ENCODE measurements around the gene TNIK.
"Not testable (repeated sequence)": the region's sequence is repeated elsewhere in the genome, so short reads cannot be mapped to it uniquely, and the experiment has no call there.

TNIK gene

DNA sequence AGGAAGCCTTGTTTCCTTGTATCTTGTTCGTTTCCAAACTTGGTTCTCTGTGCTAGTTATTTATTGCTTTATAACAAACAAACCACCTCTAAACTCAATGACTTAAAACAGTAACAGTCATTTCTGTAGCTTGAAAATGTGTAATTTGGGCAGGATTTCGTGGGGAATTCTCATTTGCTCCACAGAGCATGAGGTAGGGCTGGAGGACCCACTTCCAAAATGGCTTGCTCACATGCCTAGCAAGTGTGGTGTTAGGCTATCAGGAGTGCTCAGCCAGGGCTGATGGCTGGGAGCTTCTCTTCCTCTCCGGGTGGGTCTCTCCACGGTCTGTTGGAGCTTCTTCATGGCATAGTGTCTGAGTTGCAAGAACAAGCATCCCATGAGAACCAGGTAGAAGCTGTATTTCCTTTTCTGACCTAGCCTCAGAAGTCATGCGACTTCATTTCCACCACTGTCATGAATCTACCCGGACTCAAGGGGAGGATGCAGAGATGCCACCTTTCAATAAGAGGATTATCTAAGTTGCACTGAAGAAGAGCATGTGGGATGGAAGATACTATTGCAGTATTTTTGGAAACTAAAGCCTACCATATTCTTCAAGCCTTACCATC is 8.2 kb upstream of the TNIK start:
- DNase-seq, result no peak

DNA sequence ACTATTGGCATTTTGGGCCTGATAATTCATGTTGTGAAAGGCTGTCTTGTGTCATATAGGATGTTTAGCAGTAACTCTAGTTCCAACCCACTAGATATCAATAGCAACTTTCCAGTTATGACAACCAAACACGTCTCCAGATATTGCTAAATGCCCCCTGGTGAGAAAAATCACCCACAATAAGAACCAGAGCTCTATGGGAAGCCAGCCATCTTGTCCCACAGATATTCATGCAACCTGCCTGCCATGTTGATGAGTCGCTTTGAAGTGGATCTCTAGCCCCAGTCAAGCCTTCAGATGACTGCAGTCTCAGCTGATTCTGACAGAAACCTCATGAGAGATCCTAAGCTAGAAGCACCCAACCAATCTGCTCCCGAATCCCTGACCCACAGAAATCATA is 5.6 kb upstream of the TNIK start:
- DNase-seq, result no peak

DNA sequence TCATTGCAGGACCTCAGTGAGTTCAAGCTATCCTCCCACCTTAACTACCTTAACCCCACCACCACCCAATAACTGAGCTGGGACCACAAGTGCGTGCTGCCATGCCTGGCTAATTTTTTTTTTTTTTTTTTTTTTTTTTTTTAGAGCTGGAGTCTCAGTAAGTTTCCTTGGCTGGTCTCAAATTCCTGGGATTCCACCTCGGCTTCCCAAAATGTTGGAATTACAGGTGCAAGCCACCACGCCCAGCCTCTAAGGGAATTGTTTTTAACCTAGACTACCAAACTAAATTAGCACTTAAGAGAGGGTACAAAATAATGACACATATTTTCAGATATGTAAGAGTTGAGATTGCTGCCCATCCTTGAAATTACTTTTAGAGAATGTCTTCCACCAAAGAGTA is 4.3 kb upstream of the TNIK start:
- DNase-seq, result no peak

DNA sequence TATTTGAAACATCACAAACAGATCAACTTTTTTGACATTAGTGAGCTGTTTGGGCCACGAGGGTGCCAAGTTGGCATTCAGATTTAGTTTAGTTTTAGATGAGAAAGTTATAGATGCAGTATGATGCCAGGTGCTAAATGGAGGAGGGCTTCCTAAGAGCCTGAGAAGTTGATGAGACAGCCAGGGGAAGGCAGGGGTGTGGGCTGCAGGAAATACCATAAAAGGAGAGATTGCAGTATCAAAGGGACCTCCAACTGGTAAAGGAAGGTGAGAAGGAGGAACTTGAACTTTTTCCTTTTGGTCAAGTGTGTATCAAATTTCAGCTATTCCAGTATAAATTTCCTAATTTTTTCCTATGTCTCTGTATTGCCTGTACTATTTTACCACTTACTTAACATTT is 2.0 kb upstream of the TNIK start:
- peak in 1 of 2 experiments; percentile 51 for DNase-seq

DNA sequence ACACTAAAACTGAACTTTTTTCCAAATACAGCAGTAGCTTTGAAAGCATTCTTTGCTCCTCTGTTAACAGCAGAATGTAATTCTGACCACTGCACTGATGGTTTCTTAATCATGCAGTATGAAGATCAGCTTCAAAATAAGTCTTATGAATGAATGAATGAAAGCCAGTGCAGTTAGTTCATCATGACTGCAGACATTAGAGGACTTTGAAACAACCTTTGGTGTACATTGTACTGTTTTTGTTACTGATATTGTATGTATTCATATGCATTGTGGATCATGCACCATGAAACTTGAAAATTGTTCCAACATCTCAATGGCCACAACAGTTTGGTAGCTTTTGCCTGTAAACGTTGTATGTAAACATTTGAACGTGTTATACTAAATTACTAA is 1.3 kb upstream of the TNIK start:
- no peak for DNase-seq

DNA sequence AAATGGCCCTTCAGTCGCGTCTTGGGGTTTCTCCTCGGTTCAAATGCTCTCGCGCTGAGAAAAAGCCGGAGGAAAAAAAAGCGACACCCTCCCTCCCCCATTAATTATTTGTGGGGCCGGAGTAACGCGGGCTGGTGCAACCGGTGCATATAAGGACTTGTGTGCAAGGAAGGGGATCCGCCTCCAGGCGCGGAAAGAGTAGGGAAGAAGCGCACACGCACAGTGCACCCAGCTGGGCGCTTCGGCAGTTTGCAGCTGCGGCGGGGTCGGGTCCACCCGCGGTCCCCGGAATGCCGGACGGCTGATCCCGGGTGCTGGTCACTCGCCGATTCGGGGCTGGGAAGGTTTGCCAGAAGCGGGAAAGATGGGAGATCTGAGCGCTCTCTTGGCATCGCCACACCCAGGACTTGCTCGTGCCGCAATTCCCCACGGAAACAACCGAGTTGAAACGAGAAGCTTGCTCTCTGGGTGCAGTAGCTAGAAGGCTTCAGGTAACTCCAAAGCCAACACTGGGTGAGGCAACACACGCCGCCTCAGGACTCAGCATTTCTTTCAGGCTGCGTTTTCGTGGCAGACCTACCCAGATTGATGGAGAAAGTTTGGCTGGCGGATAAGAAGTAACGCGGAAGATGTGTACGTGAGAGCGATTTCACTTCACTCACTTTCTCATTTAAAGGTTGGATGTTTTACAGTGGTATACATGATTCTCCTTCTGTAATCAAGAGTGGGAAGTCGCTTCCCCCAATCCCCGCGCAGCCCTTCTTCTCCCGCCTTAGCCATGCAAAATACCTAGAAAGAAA is 720 bp upstream of the TNIK start:
- DNase-seq, result peak; percentile 26 to 36

DNA sequence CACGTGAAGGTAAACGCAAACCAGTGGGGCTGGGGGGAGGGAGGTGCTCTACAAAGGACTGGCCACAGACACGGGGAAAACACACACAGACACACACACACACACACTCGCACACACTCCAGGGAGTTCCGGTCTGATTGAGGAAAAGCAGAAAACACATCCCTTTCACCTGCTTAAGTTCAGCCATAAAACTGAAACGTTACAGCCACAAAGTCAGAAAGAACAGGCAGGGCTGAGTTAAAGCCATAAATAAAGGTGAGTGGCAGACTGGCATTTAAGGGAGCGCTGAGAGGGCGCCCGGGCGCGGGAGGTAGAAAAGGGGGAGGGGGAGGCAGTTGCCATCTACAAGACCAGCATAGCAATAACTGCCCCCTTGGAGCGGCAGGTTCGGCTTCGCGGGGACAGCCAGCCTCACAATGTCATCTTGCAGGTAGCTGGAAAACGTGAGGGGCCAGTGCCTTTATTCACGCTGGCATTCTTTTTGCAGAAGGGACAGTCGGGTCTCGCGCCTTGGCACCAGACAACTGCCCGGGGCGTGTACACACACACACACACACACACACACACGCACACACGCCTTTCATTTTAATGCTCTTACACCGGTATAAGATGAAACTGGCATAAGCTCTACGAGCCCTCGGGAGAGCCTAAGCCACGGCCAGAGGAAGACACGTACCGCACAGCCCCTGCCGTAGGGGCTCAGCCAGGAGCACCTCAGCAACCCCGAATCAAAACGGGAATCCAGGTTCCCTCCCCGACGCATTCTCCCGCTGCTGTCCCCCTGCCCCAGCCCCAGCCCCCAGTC is 866 bp downstream of the TNIK start:
- DNase-seq, result peak; percentile 43 to 46

DNA sequence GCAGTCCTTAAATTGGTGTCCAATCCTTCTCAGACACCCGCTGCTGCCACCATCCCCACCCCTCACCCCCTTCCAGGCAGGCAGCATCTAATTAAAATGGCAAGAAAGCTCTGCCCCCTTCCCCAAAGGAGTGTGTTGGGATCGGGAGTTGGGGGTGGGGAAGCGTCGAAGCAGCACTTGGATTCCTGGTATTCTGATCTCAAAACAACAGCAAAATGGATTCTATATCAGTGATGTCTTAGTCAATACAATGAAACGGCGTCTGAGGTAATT is 1.4 kb downstream of the TNIK start:
- DNase-seq, result no peak

DNA sequence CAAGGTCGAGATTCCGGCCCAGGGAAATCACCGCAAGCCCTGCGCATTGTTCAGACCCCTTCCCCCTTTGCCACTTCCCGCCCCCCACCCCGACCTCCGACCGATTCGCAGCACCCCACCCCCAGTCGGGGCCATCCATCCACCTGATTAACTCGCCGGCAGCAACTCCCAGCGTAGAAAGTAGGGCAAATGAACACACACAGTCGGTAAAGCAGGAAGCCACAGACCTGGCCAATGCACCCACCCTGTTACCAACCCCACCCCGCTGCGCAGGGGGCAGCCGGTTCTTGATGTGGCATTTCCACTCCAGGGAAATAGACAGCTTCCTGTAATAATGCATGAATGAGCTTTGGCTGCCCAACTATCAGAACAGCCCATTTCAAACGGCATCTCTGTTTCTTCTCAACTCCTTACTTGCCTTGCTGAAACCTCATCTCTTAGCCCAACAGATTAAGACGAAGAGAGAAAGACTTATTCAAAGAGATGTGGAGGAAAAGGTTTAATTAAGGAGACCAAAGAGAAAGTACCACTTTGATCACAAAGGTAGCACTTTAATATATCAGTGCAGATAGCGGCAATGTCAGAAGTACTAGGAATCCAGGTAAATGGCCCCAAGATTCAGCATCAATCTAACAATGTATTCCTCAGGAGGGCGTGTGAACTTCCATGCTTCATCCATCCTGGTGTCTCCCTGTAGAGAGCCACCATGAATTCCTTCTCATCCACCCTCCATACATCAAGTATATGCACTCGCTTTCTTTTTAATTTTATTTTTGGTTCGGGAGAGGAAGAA is 1.9 kb downstream of the TNIK start:
- peak in 1 of 2 experiments; percentile 30 for DNase-seq

DNA sequence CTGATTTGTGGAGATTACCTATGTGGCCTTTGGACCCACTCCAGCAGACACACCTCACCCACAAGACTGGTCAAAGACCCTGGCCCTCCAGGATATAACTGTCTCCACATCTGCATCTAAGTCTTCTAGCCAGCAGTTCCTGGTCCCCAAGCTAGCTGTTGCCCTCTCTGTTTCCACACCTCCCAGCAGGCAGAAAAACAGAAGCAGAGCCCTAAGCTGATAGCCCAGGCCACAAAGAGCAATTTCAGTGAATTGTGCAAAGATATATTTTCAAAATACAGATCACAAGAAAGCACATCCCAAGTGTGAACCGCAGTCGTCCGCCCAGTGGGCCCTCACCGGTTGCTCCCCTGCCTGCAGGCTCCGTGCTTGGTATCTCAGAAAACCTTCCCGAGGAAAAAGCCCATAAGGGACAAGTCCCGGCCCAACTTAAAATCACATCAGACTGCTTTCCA is 2.6 kb downstream of the TNIK start:
- DNase-seq, result no peak

DNA sequence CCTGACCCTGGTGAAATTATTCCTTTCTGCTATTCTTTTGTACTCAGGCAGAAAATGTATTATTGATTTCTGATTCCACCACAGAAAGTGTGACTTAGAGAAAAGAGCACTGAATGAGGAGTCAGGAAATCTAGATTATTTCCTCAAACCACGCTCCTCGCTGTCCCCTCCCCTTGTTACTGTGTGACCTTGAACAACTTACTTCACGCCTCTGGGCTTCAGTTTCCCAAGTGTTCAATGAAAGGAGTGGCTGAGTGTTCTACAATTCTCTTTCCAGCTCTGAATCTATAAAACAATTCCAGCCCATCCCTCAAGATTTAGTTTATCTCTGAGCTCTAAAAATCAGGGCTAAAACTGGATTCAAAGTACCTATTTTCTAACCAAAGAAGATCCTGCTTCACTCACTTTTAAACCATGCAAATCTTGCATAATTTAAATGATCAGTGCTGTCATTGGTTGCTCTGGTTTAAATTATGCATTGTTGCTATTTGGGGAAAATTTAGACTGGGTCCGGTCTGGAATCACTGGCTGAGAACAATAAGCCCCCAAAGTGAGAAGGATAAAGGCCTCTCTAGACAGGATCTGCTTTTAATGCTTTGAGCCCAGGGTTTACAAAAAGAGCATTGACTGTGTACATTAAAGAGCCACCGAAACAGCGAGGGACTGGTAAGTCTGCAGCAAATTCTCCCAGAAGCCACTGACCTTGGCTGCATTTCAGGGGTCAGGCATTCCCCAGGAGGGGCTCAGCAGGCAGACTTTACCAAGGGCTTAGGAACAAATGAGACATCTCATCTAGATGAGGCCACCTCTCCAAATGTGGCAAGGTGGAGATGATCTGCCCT is 3.2 kb downstream of the TNIK start:
- peak in 1 of 2 experiments; percentile 2 for DNase-seq

DNA sequence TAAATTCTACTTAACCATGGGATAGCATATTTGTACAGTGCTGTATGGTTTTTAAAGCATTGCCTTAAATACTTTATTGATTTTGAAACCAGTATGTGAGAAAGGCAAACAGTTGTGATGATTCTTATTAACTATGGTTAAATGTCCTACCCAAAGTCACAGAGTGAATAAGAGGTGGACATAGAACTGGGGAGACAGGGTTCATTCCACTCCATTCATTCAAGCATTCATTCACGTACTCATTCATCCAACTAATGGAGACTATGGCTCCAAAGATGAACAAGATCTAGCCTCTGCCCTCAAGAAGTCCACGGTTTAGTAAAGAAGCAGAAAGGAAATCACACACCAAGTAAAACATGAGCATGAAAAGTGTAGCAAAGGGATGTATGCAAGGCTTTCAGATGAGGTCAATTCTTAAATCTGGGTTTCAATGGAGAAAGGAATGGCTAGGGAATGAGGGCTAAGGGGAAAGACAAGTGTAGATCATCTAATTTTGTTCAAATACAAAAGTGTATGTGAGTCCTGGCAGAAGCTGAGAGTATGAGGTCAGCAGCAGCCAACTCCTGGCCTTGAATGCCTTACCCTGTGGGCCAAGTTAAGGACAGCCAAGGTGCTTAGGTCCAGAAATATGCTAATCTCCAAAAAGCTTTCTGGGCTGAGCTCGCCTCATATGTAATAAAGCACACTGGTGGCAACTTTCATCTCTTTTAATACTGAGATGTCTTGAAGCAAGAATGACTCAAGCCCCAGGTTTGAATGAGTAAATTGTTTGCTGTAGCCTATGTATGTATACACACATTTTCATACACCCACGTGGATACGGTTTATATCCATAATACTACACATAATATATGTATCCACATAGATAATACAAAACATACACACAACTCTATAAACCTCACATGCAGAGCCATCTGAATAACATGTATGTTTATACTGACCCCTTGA is 4.3 kb downstream of the TNIK start:
- no peak for DNase-seq

DNA sequence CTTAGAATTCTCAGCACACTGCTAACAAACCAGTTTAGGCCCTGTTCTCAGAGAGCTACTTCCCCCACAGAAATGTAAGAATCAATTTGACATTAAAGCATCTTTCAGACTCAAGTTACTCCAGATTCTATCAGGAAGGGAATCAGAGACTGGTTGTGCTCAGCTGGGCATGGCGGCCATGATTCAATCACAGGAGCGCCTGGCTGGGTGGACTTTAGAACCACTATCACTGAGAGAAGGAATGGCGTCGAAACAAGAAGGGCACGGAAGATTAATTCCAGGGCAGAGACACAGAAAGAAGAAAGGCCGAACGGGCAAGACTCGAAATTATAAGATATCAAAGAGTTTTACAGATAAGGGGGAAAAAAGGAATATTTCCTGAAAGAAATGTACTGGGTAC is 6.2 kb downstream of the TNIK start:
- DNase-seq, result no peak

DNA sequence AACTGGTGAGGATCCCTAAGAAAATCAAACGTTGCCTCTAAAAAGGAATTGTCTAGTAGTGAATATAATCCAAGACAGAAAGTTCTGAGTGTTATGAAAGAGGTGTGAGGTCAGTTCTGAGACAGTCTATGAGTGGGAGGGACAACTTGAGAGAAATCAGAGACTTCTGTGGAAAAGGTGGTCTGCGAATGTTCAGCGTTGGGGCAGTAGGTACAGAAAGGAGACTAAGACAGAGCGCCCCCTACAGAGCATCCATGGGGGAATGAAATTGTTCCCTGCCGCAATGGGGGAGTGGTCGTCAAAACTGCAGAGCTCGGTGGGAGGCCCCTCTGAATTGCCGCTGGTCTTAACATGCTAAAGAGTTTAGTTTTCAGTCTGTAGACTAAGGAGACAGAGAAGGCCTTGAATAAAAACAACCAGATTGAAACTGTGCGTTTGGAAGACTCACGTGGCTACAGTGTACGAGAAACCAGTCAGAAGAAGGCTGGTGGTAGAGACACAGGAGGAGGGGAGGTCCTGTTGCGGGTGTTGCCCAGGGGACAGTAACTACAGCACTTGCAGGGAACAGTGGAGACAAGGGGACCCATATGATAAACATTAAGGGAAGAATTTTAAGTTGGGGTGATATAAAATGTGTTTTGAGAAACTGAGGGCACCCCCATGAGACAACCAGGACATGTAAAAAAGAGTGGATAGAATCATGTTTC is 6.9 kb downstream of the TNIK start:
- no peak for DNase-seq

DNA sequence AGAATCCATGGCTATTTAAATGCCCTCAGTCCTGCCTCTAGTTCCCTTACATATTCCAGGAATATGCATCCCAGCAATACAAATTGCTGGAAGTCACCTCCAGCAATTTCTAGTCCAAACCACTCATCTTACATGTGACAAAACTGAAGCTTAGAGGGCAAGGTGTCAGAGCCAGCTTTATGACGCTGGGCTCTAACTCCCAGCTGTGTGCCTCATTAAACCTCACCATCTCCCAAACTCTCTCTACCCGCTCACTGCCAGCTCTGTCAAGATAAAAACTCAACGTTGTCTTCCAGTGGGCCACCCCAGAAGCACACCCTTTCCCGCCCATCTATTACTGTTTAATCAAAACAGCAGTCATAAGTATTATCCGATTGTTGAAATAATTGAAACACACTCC is 7.9 kb downstream of the TNIK start:
- no peak for DNase-seq

DNA sequence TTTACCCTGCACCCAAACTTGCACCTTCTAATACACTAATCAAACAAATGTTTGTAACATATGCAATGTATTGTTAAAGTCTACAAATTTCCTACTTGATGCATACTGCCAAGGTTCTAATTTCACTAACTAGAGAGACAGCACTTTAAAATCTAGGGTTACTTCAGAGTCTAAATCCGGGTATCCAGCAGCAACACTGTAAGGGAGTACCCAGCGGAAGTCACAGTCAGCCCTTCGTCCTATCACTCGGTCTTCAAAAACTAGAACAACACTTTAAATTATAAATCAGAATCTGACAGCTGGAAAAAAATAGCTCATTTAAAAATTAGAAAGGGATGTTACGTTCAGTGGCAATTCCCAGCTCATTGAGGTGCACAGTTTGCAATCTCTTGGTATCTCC is 8.3 kb downstream of the TNIK start:
- DNase-seq, result no peak

DNA sequence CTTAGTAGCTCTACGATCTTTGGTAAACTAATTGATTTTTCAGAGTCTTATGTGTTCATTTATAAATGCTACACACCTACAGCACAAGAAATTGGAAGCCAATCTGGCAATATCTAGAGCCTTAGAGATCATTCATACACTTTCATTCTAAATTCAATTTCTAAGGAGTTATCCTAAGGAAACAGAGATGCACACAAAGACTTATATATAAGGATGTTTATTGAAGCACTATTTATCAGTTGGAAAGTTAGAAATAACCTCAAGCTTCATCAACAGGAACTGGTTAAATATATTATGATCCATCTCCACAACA is 12.7 kb downstream of the TNIK start:
- not testable (repeated sequence) for DNase-seq

DNA sequence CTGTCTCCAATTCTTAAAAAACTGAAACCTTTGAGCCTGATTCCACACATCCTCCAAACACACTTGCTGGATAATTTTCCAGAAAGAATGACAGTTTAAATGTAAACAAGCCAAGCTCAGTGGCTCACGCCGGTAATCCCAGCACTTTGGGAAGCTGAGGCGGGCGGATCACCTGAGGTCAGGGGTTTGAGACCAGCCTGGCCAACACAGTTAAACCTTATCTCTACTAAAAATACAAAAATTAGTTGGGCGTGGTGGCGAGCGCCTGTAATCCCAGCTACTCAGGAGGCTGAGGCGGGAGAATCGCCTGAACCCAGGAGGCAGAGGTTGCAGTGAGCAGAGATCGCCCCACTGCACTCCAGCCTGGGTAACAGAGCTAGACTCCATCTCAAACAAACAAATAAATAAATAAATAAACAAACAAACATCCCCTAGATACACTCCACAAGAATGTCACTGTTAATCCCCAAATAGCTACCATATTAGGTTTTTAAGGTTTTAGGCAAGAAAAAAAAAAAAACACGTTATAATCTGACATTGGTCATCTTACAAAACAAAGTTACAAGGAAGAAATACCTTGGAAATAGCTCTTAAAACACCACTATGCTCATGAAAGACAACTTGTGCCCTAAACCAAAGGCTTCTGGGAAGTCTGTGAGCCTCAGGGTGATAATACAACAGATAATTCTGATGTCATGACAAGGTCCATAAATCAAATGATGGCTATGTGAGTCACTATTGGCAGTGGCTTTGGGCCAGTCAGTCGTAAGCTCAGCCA is 13.2 kb downstream of the TNIK start:
- DNase-seq, result no peak

DNA sequence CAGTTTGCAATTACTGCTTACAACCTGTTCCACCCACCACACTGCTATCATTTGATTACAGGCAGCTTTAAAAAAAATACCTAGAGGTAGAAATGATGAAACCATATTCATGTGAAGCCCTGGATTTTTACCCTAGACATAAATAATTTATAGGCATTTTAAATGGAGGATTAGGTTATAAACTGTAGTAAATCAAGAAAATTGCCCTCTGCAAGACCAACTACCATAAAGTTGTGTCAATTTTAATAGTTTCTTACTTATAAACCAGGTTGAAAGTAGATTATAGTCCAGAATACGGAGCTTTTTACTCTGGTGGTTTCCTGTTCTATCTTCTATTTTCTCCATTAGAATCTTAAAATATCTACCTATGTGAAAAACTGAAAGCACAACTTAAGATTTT is 13.9 kb downstream of the TNIK start:
- no peak for DNase-seq

Data from stimulated activated CD4-positive, alpha-beta T cell treated with anti-CD3 and anti-CD28 coated beads, Interleukin-4, amount 100 ng/mL, for 4 hours (primary cell).